Smooth muscle cell (in vitro differentiated cells): ENCODE data around the gene AKT1. TPM values are rescaled to one million over a fixed set of nuclear protein-coding genes. Genes with fewer than 3 reads are reported as not detected.

Experiments used
- DNase-seq: peaks from one replicate; lab custom pipeline; 2025; ENCODE audit not compliant: unreplicated experiment; lab: John Stamatoyannopoulos, UW
- H2AFZ ChIP-seq: fragments of 200-600 bp; sonication (generic); 2 replicates; pipeline ENCODE4 v1.6.0; 2016; ENCODE audit warnings: antibody characterized with exemption, low read depth, mild to moderate bottlenecking
- H3F3A ChIP-seq: fragments of 200-600 bp; sonication (generic); 2 replicates; pipeline ENCODE4 v1.6.0; 2017; ENCODE audit warnings: antibody characterized with exemption, low read depth
- H3K27ac ChIP-seq: fragments of 200-600 bp; sonication (generic); 2 replicates; pipeline ENCODE4 v1.5.1; 2016; ENCODE audit warnings: low read depth, mild to moderate bottlenecking
- H3K27me3 ChIP-seq: fragments of 200-600 bp; sonication (generic); 2 replicates; pipeline ENCODE4 v1.6.1; 2016; ENCODE audit warnings: low read depth, mild to moderate bottlenecking
- H3K36me3 ChIP-seq: fragments of 200-600 bp; sonication (generic); 2 replicates; pipeline ENCODE4 v1.5.1; 2016; ENCODE audit warnings: low read depth
- H3K4me1 ChIP-seq: fragments of 200-600 bp; sonication (generic); 2 replicates; pipeline ENCODE4 v1.5.1; 2016; ENCODE audit warnings: low read depth
- H3K4me2 ChIP-seq: fragments of 200-600 bp; sonication (generic); 2 replicates; pipeline ENCODE4 v1.6.0; 2016; ENCODE audit warnings: mild to moderate bottlenecking
- H3K4me3 ChIP-seq: fragments of 200-600 bp; sonication (generic); 2 replicates; pipeline ENCODE4 v1.5.1; 2016; ENCODE audit warnings: mild to moderate bottlenecking
- H3K79me2 ChIP-seq: fragments of 200-600 bp; sonication (generic); 2 replicates; pipeline ENCODE4 v1.6.0; 2016; ENCODE audit warnings: low read depth, mild to moderate bottlenecking
- H3K9ac ChIP-seq: fragments of 200-600 bp; sonication (generic); 2 replicates; pipeline ENCODE4 v1.6.0; 2016; ENCODE audit warnings: low read depth
- H3K9me3 ChIP-seq: fragments of 200-600 bp; sonication (generic); replicated peaks from 2 replicates; pipeline ENCODE4 v1.5.1; 2016; ENCODE audit warnings: low read depth
- H4K20me1 ChIP-seq: fragments of 200-600 bp; sonication (generic); 2 replicates; pipeline ENCODE4 v1.6.0; 2016; ENCODE audit warnings: low read depth
- WGBS: methylation state at CpG from one replicate; pipeline ENCODE4 v1.1.7; 2016; ENCODE audit warnings: low lambda C conversion rate; 5-methylcytosine and 5-hydroxymethylcytosine counted together
- polyA plus RNA-seq: library from polyadenylated mRNA; unstranded; fragments of >200 nt; fragmentation: Nextera tagmentation; extraction: Ambion mirVana; gene quantifications from 2 replicates; pipeline ENCODE4 v1.2.1, GENCODE V29; 2016
- total RNA-seq: library from RNA; depleted of rRNA; stranded (reverse); fragments of >200 nt; gene quantifications from 2 replicates; pipeline ENCODE4 v1.2.3, GENCODE V29; 2014
- TF ChIP-seq, protein P1 (sequence below): fragments of 200-600 bp; sonication (generic); IDR thresholded peaks from 2 replicates; pipeline ENCODE4 v1.5.1; 2017; ENCODE audit warnings: borderline replicate concordance, mild to moderate bottlenecking, antibody characterized with exemption; ENCODE audit not compliant: insufficient read depth, poor library complexity, severe bottlenecking

AKT1 gene
- total and polyA plus RNA-seq, 2 experiments from 2014 or later: 99.9 to 189 TPM

DNA sequence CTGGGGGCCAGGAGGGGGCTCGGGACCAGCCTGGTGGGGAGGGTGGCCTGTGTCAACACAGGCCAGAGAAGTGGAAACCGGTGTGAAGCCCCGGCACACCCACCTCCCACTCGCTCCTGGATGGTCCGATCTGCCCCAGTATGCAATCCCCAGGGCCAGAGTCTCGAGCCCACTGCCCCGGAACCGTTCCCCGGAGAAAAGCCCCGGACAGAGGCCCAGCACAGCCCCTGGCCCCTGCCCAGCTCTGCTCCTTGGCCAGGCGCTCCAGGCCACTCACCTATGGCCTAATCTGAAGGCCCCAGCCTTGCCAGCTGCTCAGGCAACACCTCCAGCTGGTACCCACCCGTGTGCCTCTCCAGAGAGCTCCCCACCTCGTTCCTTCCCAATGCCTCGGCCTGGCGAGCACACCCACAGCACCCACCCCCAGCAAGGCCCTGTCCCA, 17.7 kb downstream of the AKT1 start:
- TF ChIP-seq, protein P1, sequence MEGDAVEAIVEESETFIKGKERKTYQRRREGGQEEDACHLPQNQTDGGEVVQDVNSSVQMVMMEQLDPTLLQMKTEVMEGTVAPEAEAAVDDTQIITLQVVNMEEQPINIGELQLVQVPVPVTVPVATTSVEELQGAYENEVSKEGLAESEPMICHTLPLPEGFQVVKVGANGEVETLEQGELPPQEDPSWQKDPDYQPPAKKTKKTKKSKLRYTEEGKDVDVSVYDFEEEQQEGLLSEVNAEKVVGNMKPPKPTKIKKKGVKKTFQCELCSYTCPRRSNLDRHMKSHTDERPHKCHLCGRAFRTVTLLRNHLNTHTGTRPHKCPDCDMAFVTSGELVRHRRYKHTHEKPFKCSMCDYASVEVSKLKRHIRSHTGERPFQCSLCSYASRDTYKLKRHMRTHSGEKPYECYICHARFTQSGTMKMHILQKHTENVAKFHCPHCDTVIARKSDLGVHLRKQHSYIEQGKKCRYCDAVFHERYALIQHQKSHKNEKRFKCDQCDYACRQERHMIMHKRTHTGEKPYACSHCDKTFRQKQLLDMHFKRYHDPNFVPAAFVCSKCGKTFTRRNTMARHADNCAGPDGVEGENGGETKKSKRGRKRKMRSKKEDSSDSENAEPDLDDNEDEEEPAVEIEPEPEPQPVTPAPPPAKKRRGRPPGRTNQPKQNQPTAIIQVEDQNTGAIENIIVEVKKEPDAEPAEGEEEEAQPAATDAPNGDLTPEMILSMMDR: no peak
- Histone ChIP-seq H2AFZ (no peak overlapping the region), H3K9ac (no peak overlapping the region)

DNA sequence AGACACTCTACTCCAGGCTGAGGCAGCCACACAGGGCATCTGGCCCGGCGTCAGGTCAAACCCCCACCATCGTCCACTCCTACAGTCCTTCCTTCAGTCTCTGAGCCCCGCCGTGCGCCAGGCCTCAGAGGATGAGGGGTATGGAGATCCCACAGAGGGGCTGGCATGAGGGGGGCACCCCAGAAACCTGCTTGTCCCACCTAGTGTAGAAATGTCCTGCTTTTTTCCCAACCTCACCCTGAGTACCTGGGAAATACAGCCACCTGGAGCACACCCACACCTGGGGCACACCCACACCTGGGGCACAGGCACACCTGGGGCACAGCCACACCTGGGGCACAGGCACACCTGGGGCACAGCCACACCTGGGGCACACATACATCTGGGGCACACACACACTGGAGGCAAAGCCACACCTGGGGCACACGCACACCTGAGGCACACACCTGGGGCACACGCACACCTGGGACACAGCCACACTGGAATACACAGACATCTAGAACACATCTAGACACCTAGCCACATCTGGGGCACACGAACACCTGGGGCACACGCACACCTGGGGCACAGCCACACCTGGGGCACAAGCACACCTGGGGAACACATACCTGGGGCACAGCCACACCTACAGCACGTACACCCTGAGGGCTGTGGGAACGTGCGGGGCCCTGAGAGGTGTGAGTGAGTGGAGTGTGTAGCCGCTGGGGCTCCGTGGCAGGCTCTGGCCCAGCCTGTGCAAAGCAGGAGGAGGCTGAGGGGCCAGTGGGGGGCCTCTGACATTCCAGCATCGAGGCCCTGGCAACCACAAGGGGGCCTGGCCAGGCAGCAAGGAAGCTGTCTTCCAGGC, 18.4 kb downstream of the AKT1 start:
- Histone ChIP-seq H3K27me3 (no peaks in the 10 kb centered on the region), H2AFZ (no peak overlapping the region), H3K79me2 (no peaks in the 10 kb centered on the region), H3K36me3 (no peaks in the 10 kb centered on the region), H3K9ac (no peak overlapping the region), H3K4me1 (no peaks in the 10 kb centered on the region), H3F3A (no peaks in the 10 kb centered on the region), H3K4me3 (no peak overlapping the region), H3K9me3 (no peaks in the 10 kb centered on the region), H4K20me1 (peaks cover 68% of the 10 kb centered on the region), H3K27ac (no peak overlapping the region), H3K4me2 (no peak overlapping the region)
- TF ChIP-seq, protein P1: no peak
- no peak for DNase-seq
- 85% methylated on average over 16 of the region's 16 CpGs for WGBS

More for the DNA sequence above, 17.7 kb downstream of the AKT1 start:
- Histone ChIP-seq H3F3A (no peaks in the 10 kb centered on the region), H3K27ac (no peak overlapping the region), H3K4me3 (no peak overlapping the region), H3K79me2 (no peaks in the 10 kb centered on the region), H3K27me3 (no peaks in the 10 kb centered on the region), H3K4me2 (no peak overlapping the region), H3K36me3 (no peaks in the 10 kb centered on the region), H4K20me1 (peaks cover 75% of the 10 kb centered on the region), H3K4me1 (no peaks in the 10 kb centered on the region), H3K9me3 (no peaks in the 10 kb centered on the region)
- no peak for DNase-seq
- 81% methylated on average over 6 of the region's 15 CpGs for WGBS

DNA sequence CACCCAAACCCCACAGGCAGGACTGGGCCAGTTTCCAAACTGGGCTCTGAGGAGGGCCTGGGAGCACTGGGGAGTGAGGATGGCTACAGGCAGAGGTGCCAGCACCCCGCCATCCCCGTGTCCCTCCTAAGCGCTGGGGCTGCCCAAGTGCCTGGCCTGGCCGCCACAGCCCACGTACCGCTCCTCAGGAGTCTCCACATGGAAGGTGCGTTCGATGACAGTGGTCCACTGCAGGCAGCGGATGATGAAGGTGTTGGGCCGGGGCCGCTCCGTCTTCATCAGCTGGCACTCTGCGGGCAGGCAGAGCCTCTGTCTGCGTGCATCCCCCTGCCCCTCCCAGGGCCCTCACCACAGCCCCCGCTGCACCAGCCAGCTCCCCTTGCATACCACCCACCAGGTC, 19.1 kb downstream of the AKT1 start:
- TF ChIP-seq, protein P1: no peak
- no peak overlapping the region for H3K4me3 ChIP-seq
- H3K27ac ChIP-seq: no peak overlapping the region
- no peak overlapping the region for H3K4me2 ChIP-seq
- no peaks in the 10 kb centered on the region for H3K27me3 ChIP-seq
- H2AFZ ChIP-seq: no peak overlapping the region
- H3K9ac ChIP-seq: no peak overlapping the region
- H3K79me2 ChIP-seq: no peaks in the 10 kb centered on the region
- H4K20me1 ChIP-seq: peaks cover 61% of the 10 kb centered on the region
- no peaks in the 10 kb centered on the region for H3K9me3 ChIP-seq
- no peaks in the 10 kb centered on the region for H3K36me3 ChIP-seq
- WGBS: 98% methylated on average over 15 of the region's 15 CpGs
- no peaks in the 10 kb centered on the region for H3F3A ChIP-seq
- H3K4me1 ChIP-seq: no peaks in the 10 kb centered on the region
- DNase-seq: no peak

DNA sequence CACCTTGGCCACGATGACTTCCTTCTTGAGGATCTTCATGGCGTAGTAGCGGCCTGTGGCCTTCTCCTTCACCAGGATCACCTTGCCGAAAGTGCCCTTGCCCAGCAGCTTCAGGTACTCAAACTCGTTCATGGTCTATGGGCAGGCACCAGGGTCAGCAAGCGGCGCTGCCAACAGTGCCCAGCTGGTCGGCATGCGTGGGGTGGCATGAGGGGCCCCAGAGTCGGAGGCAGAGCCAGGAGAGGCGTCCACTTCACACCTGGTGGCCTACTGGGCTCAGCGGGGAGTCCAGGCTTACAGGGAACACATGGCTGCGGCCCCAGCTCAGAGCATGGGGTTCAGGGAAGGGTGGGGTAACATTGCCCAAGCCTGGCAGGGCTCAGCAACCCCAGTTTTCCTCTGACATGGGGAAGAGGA, 20.5 kb downstream of the AKT1 start:
- Histone ChIP-seq H3K4me2 (no peak overlapping the region), H3K27ac (no peak overlapping the region), H2AFZ (no peak overlapping the region), H3K36me3 (no peaks in the 10 kb centered on the region), H3K27me3 (no peaks in the 10 kb centered on the region), H3K4me3 (no peak overlapping the region), H3F3A (no peaks in the 10 kb centered on the region), H4K20me1 (peaks cover 47% of the 10 kb centered on the region), H3K4me1 (no peaks in the 10 kb centered on the region), H3K9ac (no peak overlapping the region), H3K9me3 (no peaks in the 10 kb centered on the region), H3K79me2 (no peaks in the 10 kb centered on the region)
- WGBS: over 99% methylated on average over 13 of the region's 13 CpGs
- TF ChIP-seq, protein P1: no peak
- no peak for DNase-seq
